Trophoblast cell (in vitro differentiated cells and primary cell): ENCODE data around the gene BRD3.

Source experiments
- DNase-seq, 2 donors: peaks; one replicate each; pipeline ENCODE4 v3.0.0-alpha.2; 2016
- H2AFZ ChIP-seq: 2 replicates; pipeline ENCODE4 v1.6.1; 2013; ENCODE audit warnings: low read length, moderate library complexity, mild to moderate bottlenecking; ENCODE audit not compliant: insufficient read depth, poor library complexity
- H2AK5ac ChIP-seq: 2 replicates; pipeline ENCODE4 v1.6.1; 2013; ENCODE audit warnings: mild to moderate bottlenecking, low read length
- H2BK120ac ChIP-seq: 2 replicates; pipeline ENCODE4 v1.6.1; 2013; ENCODE audit warnings: low read length, mild to moderate bottlenecking, moderate library complexity; ENCODE audit not compliant: insufficient read depth, poor library complexity
- H2BK12ac ChIP-seq: 2 replicates; pipeline ENCODE4 v1.6.1; 2013; ENCODE audit warnings: mild to moderate bottlenecking, low read length, moderate library complexity
- H2BK5ac ChIP-seq: 2 replicates; pipeline ENCODE4 v1.6.1; 2013; ENCODE audit warnings: low read length, low read depth, moderate library complexity, mild to moderate bottlenecking; ENCODE audit not compliant: poor library complexity
- H3K14ac ChIP-seq: 2 replicates; pipeline ENCODE4 v1.6.1; 2013; ENCODE audit warnings: mild to moderate bottlenecking, low read length
- H3K18ac ChIP-seq: 2 replicates; pipeline ENCODE4 v1.6.1; 2013; ENCODE audit warnings: mild to moderate bottlenecking, low read length
- H3K23ac ChIP-seq: 2 replicates; pipeline ENCODE4 v1.6.1; 2013; ENCODE audit warnings: low read length
- H3K27ac ChIP-seq: 2 replicates; pipeline ENCODE4 v1.5.1; 2013; ENCODE audit warnings: low read depth, mild to moderate bottlenecking, inconsistent platforms, low read length, moderate library complexity
- H3K27me3 ChIP-seq: 2 replicates; pipeline ENCODE4 v1.6.1; 2013; ENCODE audit warnings: inconsistent platforms, mild to moderate bottlenecking, low read length, moderate library complexity; ENCODE audit not compliant: insufficient read depth
- H3K36me3 ChIP-seq, 2 experiments: 1 replicate in 1 of 2; 2 replicates in 1 of 2; pipeline ENCODE4 v1.6.1; 2013; ENCODE audit warnings: low read length in 2 of 2, mild to moderate bottlenecking in 2 of 2, moderate library complexity in 1 of 2; ENCODE audit not compliant: insufficient read depth in 2 of 2, control insufficient read depth in 1 of 2
- H3K4ac ChIP-seq: 2 replicates; pipeline ENCODE4 v1.6.1; 2013; ENCODE audit warnings: low read depth, mild to moderate bottlenecking, low read length, moderate library complexity
- H3K4me1 ChIP-seq, 2 experiments: 1 replicate in 1 of 2; 2 replicates in 1 of 2; pipeline ENCODE4 v1.6.1; 2013; ENCODE audit warnings: low read length in 2 of 2, mild to moderate bottlenecking in 2 of 2, moderate library complexity in 1 of 2; ENCODE audit not compliant: insufficient read depth in 2 of 2, control insufficient read depth in 1 of 2
- H3K4me2 ChIP-seq: 2 replicates; pipeline ENCODE4 v1.6.1; 2013; ENCODE audit warnings: inconsistent platforms, mild to moderate bottlenecking, low read length, moderate library complexity
- H3K4me3 ChIP-seq: 2 replicates; pipeline ENCODE4 v1.5.1; 2013; ENCODE audit warnings: mild to moderate bottlenecking, low read depth, low read length, inconsistent platforms
- H3K79me1 ChIP-seq: one replicate; pipeline ENCODE4 v1.6.1; 2013; ENCODE audit warnings: low read length
- H3K79me2 ChIP-seq: 2 replicates; pipeline ENCODE4 v1.6.1; 2013; ENCODE audit warnings: low read length, mild to moderate bottlenecking; ENCODE audit not compliant: control insufficient read depth, insufficient read depth, poor library complexity
- H3K9ac ChIP-seq: 2 replicates; pipeline ENCODE4 v1.6.1; 2013; ENCODE audit warnings: mild to moderate bottlenecking, low read length
- H3K9me3 ChIP-seq: 2 replicates; pipeline ENCODE4 v1.6.1; 2013; ENCODE audit warnings: low read depth, mild to moderate bottlenecking, control low read depth, inconsistent platforms, low read length; ENCODE audit not compliant: insufficient read depth
- H4K12ac ChIP-seq: 2 replicates; pipeline ENCODE4 v1.6.1; 2013; ENCODE audit warnings: low read depth, mild to moderate bottlenecking, low read length, moderate library complexity
- H4K8ac ChIP-seq: 2 replicates; pipeline ENCODE4 v1.6.1; 2013; ENCODE audit warnings: low read depth, mild to moderate bottlenecking, low read length, moderate library complexity
- H4K91ac ChIP-seq: one replicate; pipeline ENCODE4 v1.6.1; 2013; ENCODE audit warnings: low read depth, mild to moderate bottlenecking, low read length, moderate library complexity
- WGBS: extraction: QIAGEN DNeasy Blood & Tissue Kit; methylation state at CpG from one replicate; pipeline ENCODE4 v1.1.7; 2013; ENCODE audit warnings: missing lambda C conversion rate; ENCODE audit not compliant: insufficient read length, insufficient coverage; ENCODE audit errors: extremely low coverage; 5-methylcytosine and 5-hydroxymethylcytosine counted together

BRD3 gene

DNA sequence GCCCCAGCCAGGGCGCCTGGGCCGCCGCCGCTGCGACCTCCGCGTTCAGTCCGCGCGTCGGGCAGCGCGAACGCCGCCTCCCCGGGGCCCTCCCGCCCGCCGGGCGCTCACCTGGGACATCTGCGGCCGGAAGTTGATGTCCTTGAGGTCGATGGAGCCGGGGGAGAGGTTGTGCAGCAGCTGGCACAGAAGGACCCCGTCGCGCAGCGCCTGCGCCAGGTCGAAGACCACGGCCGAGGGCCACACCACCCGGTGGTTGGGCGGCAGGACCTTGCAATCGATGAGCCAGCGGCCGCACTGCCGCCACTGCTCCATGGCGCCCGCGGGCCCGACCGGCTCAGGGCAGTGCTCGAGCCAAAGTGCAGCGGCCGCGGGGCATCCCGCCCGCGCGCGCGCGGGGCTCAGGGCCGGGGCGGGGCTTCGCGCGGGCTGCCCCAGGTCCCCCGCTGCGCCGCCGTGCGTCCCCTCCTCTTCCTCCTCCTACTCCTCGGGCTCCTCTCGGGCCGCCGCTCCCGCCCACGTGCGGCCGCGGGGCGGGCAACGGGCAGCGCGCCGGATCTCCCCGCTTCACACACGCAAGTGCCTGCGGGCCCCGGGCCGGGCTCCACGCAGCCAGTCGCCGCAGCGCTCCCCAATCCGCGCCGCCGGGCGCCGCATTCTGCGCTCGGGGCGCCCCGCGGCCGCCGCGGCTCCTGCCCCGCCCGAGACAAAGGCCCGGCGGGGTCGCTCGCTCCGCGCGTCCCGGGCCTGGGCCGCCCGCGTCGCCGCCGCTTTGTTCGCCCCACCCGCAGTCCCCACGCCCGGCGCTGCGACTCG, 75.7 kb downstream of the BRD3 start, which contains the start of gene VAV2:
TSS of gene VAV2 (minus strand) at position 361 of the 816 bp plus-strand sequence. CDS start at position 315, 46 bp downstream.
- Histone ChIP-seq H2BK12ac (peak within 1 kb of the TSS; percentile 76), H3K9ac (peak within 1 kb of the TSS; percentile 98), H3K4ac (peak within 1 kb of the TSS; percentile 91), H2BK5ac (peak within 1 kb of the TSS; percentile 95), H3K23ac (no peak within 1 kb of the TSS), H3K27me3 (no peaks in the 10 kb centered on the region), H4K12ac (peak within 1 kb of the TSS; percentile 95), H4K8ac (peak within 1 kb of the TSS; percentile 96), H3K4me1 (peaks cover 15 to 23% of the 10 kb centered on the region in 2 experiments), H3K27ac (peak within 1 kb of the TSS; percentile 73), H3K79me2 (peaks cover 52% of the 10 kb centered on the region), H3K18ac (peak within 1 kb of the TSS; percentile 97), H3K36me3 (peaks cover 10 to 15% of the 10 kb centered on the region in 2 experiments), H3K14ac (peak within 1 kb of the TSS; percentile 99), H2BK120ac (peak within 1 kb of the TSS; percentile 98), H3K79me1 (peaks cover 33% of the 10 kb centered on the region), H3K9me3 (no peaks in the 10 kb centered on the region), H3K4me2 (peak within 1 kb of the TSS; percentile 66), H2AK5ac (peak within 1 kb of the TSS; percentile 91), H2AFZ (peak within 1 kb of the TSS; percentile 93), H4K91ac (peak within 1 kb of the TSS; percentile 99), H3K4me3 (peak within 1 kb of the TSS; percentile 99)
- no CpG with 5 or more reads among the region's 124 CpGs for whole genome bisulfite sequencing
- DNase-seq = peak; percentile 75 to 87

- Histone ChIP-seq H4K12ac (peak overlapping the region; percentile 55), H3K79me1 (peaks cover 33% of the 10 kb centered on the region), H3K14ac (peak overlapping the region; percentile 91), H2BK12ac (no peak overlapping the region), H2AFZ (peak overlapping the region; percentile 70), H3K18ac (peak overlapping the region; percentile 97), H3K23ac (no peak overlapping the region), H2AK5ac (peak overlapping the region; percentile 91), H3K4me2 (peak overlapping the region; percentile 64), H2BK5ac (peak overlapping the region; percentile 95), H3K4ac (peak overlapping the region; percentile 91), H3K27me3 (no peaks in the 10 kb centered on the region), H3K79me2 (peaks cover 57% of the 10 kb centered on the region), H3K36me3 (peaks cover 12 to 20% of the 10 kb centered on the region in 2 experiments), H2BK120ac (peak overlapping the region; percentile 92), H3K4me3 (peak overlapping the region; percentile 99), H4K8ac (peak overlapping the region; percentile 67), H3K4me1 (peaks cover 15 to 23% of the 10 kb centered on the region in 2 experiments), H4K91ac (peak overlapping the region; percentile 94), H3K9me3 (no peaks in the 10 kb centered on the region), H3K9ac (peak overlapping the region; percentile 98), H3K27ac (peak overlapping the region; percentile 73)
- WGBS = no CpG with 5 or more reads among the region's 82 CpGs
- peak in 1 of 2 donors; percentile 52 for DNase-seq
Observed at GRCh38 chr9:133991214-133991921, 76.5 kb downstream of the BRD3 start.

GRCh38 chr9:133990366-133991213, 77.2 kb downstream of the BRD3 start:
- Histone ChIP-seq H3K14ac (peak overlapping the region; percentile 91), H3K9me3 (no peaks in the 10 kb centered on the region), H3K36me3 (peaks cover 16 to 24% of the 10 kb centered on the region in 2 experiments), H2BK5ac (peak overlapping the region; percentile 95), H2BK12ac (no peak overlapping the region), H3K27me3 (no peaks in the 10 kb centered on the region), H3K18ac (peak overlapping the region; percentile 97), H4K12ac (no peak overlapping the region), H3K79me1 (peaks cover 33% of the 10 kb centered on the region), H2AFZ (peak overlapping the region; percentile 70), H4K8ac (peak overlapping the region; percentile 67), H2BK120ac (peak overlapping the region; percentile 92), H4K91ac (peak overlapping the region; percentile 94), H3K4me1 (peaks cover 15 to 23% of the 10 kb centered on the region in 2 experiments), H3K4me2 (peak overlapping the region; percentile 64), H3K4me3 (peak overlapping the region; percentile 99), H3K79me2 (peaks cover 62% of the 10 kb centered on the region), H3K27ac (peak overlapping the region; percentile 73), H3K9ac (peak overlapping the region; percentile 98), H2AK5ac (peak overlapping the region; percentile 91), H3K4ac (peak overlapping the region; percentile 91), H3K23ac (no peak overlapping the region)
- DNase-seq = peak in 1 of 2 donors; percentile 67
- WGBS = no CpG with 5 or more reads among the region's 31 CpGs
